Kidney (tissue), 14 donors: Measurements from ENCODE around the gene FBXL20. TPM values are rescaled to one million over a fixed set of nuclear protein-coding genes. Genes with fewer than 3 reads are reported as not detected.
A peak's percentile ranks its signal among the peaks of the same experiment; 100 is the strongest.
"Not testable (repeated sequence)": the region's sequence is repeated elsewhere in the genome, so short reads cannot be mapped to it uniquely, and the experiment has no call there.

Source experiments
- DNase-seq, 5 donors: peaks; one replicate each; pipeline ENCODE4 v3.0.0-alpha.2; 2013 to 2020
- FAIRE-seq: peaks from 2 replicates; lab custom pipeline; 2012; peaks lifted over from hg19 to GRCh38; lab: Jason Lieb, UNC
- H3K27ac ChIP-seq, 2 donors: one replicate each; pipeline ENCODE4 v1.7.0; 2013; ENCODE audit warnings: low read depth in 2 of 2, low read length in 2 of 2, inconsistent platforms in 1 of 2
- H3K27me3 ChIP-seq: one replicate; pipeline ENCODE4 v1.7.1; 2013; ENCODE audit warnings: low read length, inconsistent platforms; ENCODE audit not compliant: control insufficient read depth, insufficient read depth
- H3K36me3 ChIP-seq, 3 donors: one replicate each; pipeline versions ENCODE4 v1.7.0 to v1.7.1; 2013; ENCODE audit warnings: low read length in 3 of 3, control low read depth in 1 of 3, inconsistent platforms in 1 of 3; ENCODE audit not compliant: insufficient read depth in 3 of 3, control insufficient read depth in 2 of 3
- H3K4me1 ChIP-seq, 3 donors: one replicate each; pipeline versions ENCODE4 v1.7.0 to v1.7.1; 2013; ENCODE audit warnings: low read length in 3 of 3, inconsistent platforms in 1 of 3, low read depth in 1 of 3; ENCODE audit not compliant: control insufficient read depth in 2 of 3, insufficient read depth in 2 of 3
- H3K4me3 ChIP-seq, 3 donors: one replicate each; pipeline versions ENCODE4 v1.7.0 to v1.8.1; 2013; ENCODE audit warnings: low read length in 3 of 3, control low read depth in 1 of 3, inconsistent platforms in 1 of 3
- H3K9ac ChIP-seq, 3 donors: one replicate each; pipeline versions ENCODE4 v1.7.0 to v1.7.1; 2013; ENCODE audit warnings: low read length in 3 of 3, control low read depth in 1 of 3, inconsistent platforms in 1 of 3
- H3K9me3 ChIP-seq, 3 donors: one replicate each; pipeline versions ENCODE4 v1.7.0 to v1.7.1; 2013; ENCODE audit warnings: low read length in 3 of 3, control low read depth in 1 of 3, inconsistent platforms in 1 of 3; ENCODE audit not compliant: control insufficient read depth in 2 of 3, insufficient read depth in 1 of 3
- CTCF ChIP-seq: IDR thresholded peaks from 3 replicates; pipeline ENCODE4 v1.5.1; 2012; ENCODE audit warnings: mild to moderate bottlenecking, moderate library complexity, borderline replicate concordance; ENCODE audit not compliant: insufficient read depth; ENCODE audit errors: extremely low read depth
- intact Hi-C: fragments of 100-400 bp; cut with DNase I; formaldehyde crosslinking; loops from one replicate; pipeline ENCODE4 v1.11.1; 2022
- polyA plus RNA-seq: library from polyadenylated mRNA; stranded (reverse); fragments of 350-450 nt; fragmentation: Illumina TruSeq; extraction: RNeasy Lipid Tissue Mini Kit (QIAGEN cat#74804); gene quantifications from one replicate; pipeline ENCODE4 v1.2.3, GENCODE V29; 2014; ENCODE audit warnings: low read depth, low replicate concordance; ENCODE audit not compliant: insufficient read depth
- total RNA-seq: library from RNA; stranded (reverse); fragmentation: NEBNext Ultra II Directional; extraction: Animal tissue kit (Norgen Biotek cat#: 25700); gene quantifications from one replicate; pipeline ENCODE4 v1.2.1, GENCODE V29; 2021
- donor health status: control.
- donor health status: control.
- donor health status: control.
- donor health status: control.
- donor health status: control.
- donor health status: DM: yes; HTN: yes; CAD: no.
- donor health status: Normal renal cell carcinoma (clear cell type).

FBXL20 gene
- total and polyA plus RNA-seq, 2 donors from 2014 or later: 3.2 to 16.1 TPM

- Histone ChIP-seq H3K27ac (no peak overlapping the region), H3K4me3 (no peak overlapping the region), H3K4me1 (no peaks in the 10 kb centered on the region), H3K9ac (no peak overlapping the region), H3K36me3 (peaks cover 0 to 8% (median 5%) of the 10 kb centered on the region in 3 donors), H3K27me3 (no peaks in the 10 kb centered on the region), H3K9me3 (no peaks in the 10 kb centered on the region)
- FAIRE-seq (no peak), DNase-seq (no peak)
- intact Hi-C loops: no loop called here
- no peak for TF ChIP-seq CTCF
Measured at GRCh38 chr17:39341541-39341940, 59.9 kb downstream of the FBXL20 start.

GRCh38 chr17:39340731-39341130 lies 60.7 kb downstream of the FBXL20 start:
- intact Hi-C loops: no loop called here
- no peak overlapping the region for H3K27ac ChIP-seq
- H3K36me3 ChIP-seq: peaks cover 0 to 8% (median 5%) of the 10 kb centered on the region in 3 donors
- H3K4me3 ChIP-seq: no peak overlapping the region
- H3K27me3 ChIP-seq: no peaks in the 10 kb centered on the region
- FAIRE-seq (no peak), DNase-seq (no peak)
- no peak overlapping the region for H3K9ac ChIP-seq
- no peaks in the 10 kb centered on the region for H3K9me3 ChIP-seq
- no peak for TF ChIP-seq CTCF
- H3K4me1 ChIP-seq: no peaks in the 10 kb centered on the region

- no peaks in the 10 kb centered on the region for H3K4me1 ChIP-seq
- H3K36me3 ChIP-seq: peaks cover 0 to 8% (median 5%) of the 10 kb centered on the region in 3 donors
- DNase-seq (peak in 1 of 5 donors; percentile 19), FAIRE-seq (no peak)
- no peak for TF ChIP-seq CTCF
- H3K9me3 ChIP-seq: no peaks in the 10 kb centered on the region
- H3K27ac ChIP-seq: no peak overlapping the region
- intact Hi-C loops: no loop called here
- no peaks in the 10 kb centered on the region for H3K27me3 ChIP-seq
- no peak overlapping the region for H3K9ac ChIP-seq
- H3K4me3 ChIP-seq: no peak overlapping the region
Measured at GRCh38 chr17:39339272-39339671, 62.2 kb downstream of the FBXL20 start.

- intact Hi-C loops, H3K4me1 ChIP-seq, FAIRE-seq, H3K27ac ChIP-seq, H3K9ac ChIP-seq, H3K36me3 ChIP-seq, DNase-seq, H3K4me3 ChIP-seq, H3K9me3 ChIP-seq, H3K27me3 ChIP-seq: not testable (repeated sequence)
Measured at GRCh38 chr17:39337649-39338048, 63.8 kb downstream of the FBXL20 start.
